ENCODE measurements around the gene HPS1. TPM values are rescaled to one million over a fixed set of nuclear protein-coding genes. Genes with fewer than 3 reads are reported as not detected.

Gene HPS1
- total RNA-seq, 1 experiment from 2014 or later: 12.3 TPM

- DNase-seq (ENCODE audit: low read depth): no peak
Observed at GRCh38 chr10:98390406-98390805, 56.3 kb downstream of the HPS1 start.

GRCh38 chr10:98389398-98389797 lies 57.3 kb downstream of the HPS1 start:
- no peak for DNase-seq (ENCODE audit: low read depth)

- no peak for DNase-seq (ENCODE audit: low read depth)
Observed at GRCh38 chr10:98388101-98388655, 58.6 kb downstream of the HPS1 start.

- no peak for DNase-seq (ENCODE audit: low read depth)
Observed at GRCh38 chr10:98384531-98385133, 62.1 kb downstream of the HPS1 start.

- no peak for DNase-seq (ENCODE audit: low read depth)
Observed at GRCh38 chr10:98383869-98384268, 62.9 kb downstream of the HPS1 start.

- DNase-seq (ENCODE audit: low read depth): peak; percentile 72
Observed at GRCh38 chr10:98383134-98383667, 63.5 kb downstream of the HPS1 start.

GRCh38 chr10:98382691-98383101 lies 64.0 kb downstream of the HPS1 start:
- DNase-seq (ENCODE audit: low read depth): no peak

- no peak for DNase-seq (ENCODE audit: low read depth)
Observed at GRCh38 chr10:98380493-98381339, 66.0 kb downstream of the HPS1 start.

- DNase-seq (ENCODE audit: low read depth): no peak
Observed at GRCh38 chr10:98378722-98379121, 68.0 kb downstream of the HPS1 start.

GRCh38 chr10:98377536-98377935 lies 69.2 kb downstream of the HPS1 start:
- DNase-seq (ENCODE audit: low read depth): no peak

- no peak for DNase-seq (ENCODE audit: low read depth)
Observed at GRCh38 chr10:98377001-98377400, 69.7 kb downstream of the HPS1 start.

GRCh38 chr10:98376485-98376884 lies 70.2 kb downstream of the HPS1 start:
- DNase-seq (ENCODE audit: low read depth): no peak

- DNase-seq (ENCODE audit: low read depth): peak; percentile 52
Observed at GRCh38 chr10:98374217-98374985, 72.3 kb downstream of the HPS1 start.

- no peak for DNase-seq (ENCODE audit: low read depth)
Observed at GRCh38 chr10:98373260-98374040, 73.3 kb downstream of the HPS1 start.

GRCh38 chr10:98370831-98371820 lies 75.6 kb downstream of the HPS1 start:
- DNase-seq (ENCODE audit: low read depth): no peak

- no peak for DNase-seq (ENCODE audit: low read depth)
Observed at GRCh38 chr10:98369801-98370200, 76.9 kb downstream of the HPS1 start.

GRCh38 chr10:98368644-98369043 lies 78.1 kb downstream of the HPS1 start:
- DNase-seq (ENCODE audit: low read depth): no peak

GRCh38 chr10:98367604-98368451 lies 78.9 kb downstream of the HPS1 start:
- DNase-seq (ENCODE audit: low read depth): peak; percentile 66

All from RPMI7951 (cell line).